Hematopoietic multipotent progenitor cell (in vitro differentiated cells): Measurements from ENCODE around the gene BSN. TPM values are rescaled to one million over a fixed set of nuclear protein-coding genes. Genes with fewer than 3 reads are reported as not detected.

ENCODE experiments used
- DNase-seq, 3 donors: peaks; one replicate each; pipeline ENCODE4 v3.0.0-alpha.2; 2011 to 2015; ENCODE audit warnings: low read depth in 2 of 3, low spot score in 2 of 3
- small RNA-seq: library from RNA; depleted of rRNA; stranded (forward); fragments of <200 nt; gene quantifications from one replicate; pipeline ENCODE3, GENCODE V24; 2012
- total RNA-seq: library from RNA; depleted of rRNA; stranded (reverse); fragments of >200 nt; gene quantifications from one replicate; pipeline ENCODE4 v1.2.3, GENCODE V29; 2012

The BSN gene
- total RNA-seq, 1 donor, result 0.27 TPM

DNA sequence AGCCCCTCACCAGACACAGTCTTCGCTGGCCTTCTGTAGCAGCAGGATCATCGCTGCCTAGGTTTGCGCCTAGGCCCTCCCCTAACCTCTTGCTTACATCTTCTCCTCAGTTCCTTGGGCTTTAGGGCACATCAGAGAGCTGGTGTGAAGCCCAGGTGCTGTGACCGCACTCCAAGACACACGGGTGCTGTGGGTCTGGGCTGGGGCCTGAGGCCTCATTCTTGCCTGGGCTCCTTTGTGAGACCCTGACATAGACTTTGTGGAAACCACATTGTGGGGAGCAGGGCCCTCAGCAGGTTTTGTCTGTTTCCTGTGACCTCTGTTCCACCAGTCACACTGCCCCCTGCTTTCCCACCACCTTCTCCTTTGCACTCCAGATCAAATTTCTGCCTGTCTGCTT, 157.2 kb downstream of the BSN start:
- DNase-seq, result peak in 2 of 3 donors; percentile 53 to 72

DNA sequence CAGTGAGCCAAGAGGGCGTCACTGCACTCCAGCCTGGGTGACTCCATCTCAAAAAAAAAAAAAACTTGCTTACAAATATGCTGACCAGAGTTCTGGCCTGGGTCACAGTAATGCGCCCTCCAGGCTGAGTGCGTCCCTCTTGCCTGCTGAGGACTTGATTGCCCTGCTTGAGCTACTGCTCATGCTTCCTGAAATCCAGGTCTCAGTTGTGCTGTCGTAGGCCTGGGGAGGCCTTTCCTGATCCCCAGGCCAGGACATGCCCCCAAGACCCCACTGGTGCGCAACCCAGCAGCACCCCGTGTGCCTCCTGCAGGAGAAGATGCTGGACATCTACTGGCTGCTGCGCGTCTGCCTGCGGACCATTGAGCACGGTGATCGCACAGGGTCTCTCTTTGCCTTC, 157.9 kb downstream of the BSN start:
- no peak for DNase-seq

DNA sequence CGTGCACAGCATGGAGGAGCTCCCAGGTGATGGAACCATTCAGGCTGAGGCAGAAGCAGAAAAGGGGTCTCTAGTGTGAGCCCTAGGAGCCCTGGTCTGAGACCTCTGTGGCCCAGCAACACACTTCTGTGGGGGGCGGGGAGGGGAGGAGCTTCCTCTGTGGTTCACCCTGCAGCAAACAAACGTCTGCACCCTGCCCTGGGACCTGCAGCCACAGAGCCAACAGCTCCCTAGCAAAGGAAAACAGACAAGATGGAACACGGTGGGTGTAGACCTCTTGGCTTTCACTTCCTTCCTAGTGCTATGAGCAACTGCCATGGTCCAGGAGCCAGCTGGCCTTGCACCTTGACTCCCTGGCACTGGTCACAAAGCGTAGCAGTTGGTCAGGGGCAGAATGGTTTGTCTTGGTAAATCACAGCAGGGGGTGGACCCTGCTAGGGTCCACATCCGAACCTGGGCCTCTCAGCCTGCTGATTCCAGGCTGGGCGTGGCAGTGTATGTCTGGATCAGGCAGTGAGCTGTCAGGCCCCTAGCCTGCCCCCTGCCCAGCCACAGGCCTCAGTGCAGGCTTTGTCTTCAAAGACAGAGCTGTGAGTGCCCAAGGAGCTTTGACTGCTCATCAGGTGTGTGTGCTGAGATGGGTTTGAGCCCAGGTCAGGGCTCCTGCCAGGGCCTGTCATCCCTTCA, 158.5 kb downstream of the BSN start:
- DNase-seq, result peak in 1 of 3 donors; percentile 19

DNA sequence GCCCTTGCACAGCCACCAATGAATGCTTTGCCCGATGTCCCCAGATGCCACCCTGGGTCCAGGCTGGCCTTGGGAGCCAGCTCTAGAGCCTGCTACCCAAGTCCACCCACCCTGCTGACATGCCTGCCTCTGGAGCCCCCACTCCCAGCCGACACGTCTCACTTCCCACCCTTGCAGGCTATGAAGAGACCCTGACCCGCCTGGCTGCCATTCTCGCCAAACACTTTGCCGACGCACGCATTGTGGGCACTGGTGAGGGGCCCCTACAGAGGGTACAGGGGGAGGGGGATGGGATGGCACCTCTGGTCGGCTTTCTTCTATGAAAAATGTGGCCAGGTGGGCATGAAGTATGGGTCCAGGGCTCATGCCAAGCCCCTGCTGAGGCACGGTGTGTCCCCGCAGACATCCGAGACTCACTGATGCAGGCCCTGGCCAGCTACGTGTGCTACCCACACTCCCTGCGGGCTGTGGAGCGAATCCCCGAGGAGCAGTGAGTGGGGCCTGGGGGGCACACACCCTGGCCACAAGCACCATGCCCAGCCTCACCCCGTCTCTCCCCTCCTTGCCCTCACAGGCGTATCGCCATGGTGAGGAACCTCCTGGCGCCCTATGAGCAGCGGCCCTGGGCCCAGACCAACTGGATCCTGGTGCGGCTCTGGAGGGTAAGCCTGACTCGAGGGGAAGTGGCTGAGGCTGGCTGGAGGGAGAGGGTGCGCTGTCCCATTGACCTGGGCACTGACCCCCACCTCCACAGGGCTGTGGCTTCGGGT, 159.2 kb downstream of the BSN start:
- no peak for DNase-seq

DNA sequence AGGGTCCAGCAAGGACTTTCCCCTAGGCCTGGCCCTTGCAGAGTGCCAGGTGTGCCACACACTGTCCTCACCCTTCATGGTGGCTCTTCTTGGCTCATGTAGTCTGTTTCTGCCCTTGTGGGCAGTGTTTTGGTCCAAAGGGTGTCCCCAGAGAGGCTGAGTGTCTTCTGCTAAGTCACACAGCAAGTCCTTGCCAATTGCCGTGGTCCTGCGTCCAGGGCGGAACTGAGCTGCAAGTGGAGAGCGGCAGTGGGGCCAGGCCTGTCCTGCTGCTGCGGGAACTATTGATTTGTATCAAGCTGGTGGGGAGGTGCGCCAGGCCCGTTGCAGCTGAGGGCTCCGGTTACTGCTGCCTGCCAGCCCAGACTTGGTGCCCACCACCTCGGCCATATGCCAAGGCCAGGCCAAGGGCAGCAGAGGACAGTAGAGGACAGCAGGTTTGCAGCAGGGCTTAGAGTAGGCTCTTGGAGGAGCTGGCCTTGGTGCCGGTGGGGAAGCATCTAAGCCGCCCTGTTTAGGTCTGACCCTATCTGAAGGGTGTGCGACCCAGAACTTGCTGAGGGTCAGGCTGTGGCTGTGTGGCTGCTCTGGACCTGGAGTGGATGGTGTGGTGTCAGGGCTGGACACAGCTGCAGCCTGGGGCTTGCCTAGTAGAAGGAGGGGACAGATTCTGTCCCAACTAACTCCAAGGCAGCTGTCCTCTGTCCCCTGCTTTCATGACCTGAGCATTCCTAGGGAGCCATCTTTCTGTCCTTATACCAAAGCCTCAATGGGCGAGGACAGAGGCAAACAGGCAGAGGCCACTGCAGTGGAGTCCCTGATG, 160.7 kb downstream of the BSN start:
- no peak for DNase-seq

DNA sequence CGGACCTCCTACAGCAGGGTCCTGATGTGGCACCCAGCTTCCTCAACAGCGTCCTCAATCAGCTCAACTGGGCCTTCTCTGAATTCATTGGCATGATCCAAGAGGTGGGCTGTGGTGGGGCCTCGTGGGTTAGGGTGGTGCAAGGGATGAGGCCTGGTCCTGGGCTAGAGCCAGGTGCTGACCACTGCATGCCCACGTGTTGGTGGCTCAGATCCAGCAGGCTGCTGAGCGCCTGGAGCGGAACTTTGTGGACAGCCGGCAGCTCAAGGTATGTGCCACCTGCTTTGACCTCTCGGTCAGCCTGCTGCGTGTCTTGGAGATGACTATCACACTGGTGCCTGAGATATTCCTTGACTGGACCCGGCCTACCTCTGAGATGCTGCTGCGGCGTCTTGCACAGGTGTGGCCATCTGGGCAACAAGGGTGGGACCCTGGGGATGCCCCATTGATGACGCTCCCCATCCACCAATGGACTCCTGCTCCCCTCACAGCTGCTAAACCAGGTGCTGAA, 161.4 kb downstream of the BSN start:
- no peak for DNase-seq

DNA sequence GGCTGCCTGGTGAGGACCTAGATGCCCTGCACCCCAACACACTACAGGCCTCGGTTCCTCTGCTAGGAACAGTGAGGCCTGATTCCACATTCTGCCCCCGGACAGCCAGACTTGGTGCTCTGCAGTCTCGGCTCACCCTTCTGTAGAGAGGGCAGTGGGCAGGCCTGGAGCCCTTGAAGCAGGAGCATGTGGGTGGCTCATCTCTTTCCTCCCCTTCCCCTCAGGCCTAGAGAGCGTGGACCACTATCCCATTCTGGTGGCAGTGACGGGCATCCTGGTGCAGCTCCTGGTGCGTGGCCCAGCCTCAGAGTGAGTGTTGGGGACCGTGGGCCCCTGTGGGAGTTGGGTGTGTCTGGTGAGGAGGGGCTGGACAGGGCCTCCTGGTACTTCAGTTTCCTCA, 161.9 kb downstream of the BSN start:
- DNase-seq, result no peak

DNA sequence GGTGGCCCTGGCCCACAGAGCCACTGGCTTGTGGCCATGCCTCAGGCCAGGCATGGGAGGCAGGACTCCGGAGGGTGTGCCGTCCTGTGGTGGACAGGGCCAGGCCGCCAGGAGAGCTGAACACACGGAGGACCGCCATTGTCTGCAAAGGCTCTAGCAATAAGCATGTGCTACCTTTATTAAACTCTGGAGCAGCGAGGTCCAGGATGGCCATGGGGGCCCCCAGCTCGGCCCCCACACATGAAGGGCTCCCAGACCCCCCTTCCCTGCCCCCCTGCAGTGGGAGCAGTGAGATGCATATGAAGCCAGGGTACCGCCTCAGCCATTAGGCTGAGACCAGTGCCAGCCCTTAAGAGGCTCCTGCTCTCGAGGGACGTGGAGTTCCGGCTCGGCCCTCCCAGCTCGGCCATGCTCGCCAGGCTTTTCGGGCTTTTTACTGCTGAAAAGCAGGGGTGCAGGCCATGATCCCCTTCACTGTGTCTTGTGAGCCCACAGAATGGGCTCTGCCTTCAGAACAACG, 162.5 kb downstream of the BSN start:
- no peak for DNase-seq

DNA sequence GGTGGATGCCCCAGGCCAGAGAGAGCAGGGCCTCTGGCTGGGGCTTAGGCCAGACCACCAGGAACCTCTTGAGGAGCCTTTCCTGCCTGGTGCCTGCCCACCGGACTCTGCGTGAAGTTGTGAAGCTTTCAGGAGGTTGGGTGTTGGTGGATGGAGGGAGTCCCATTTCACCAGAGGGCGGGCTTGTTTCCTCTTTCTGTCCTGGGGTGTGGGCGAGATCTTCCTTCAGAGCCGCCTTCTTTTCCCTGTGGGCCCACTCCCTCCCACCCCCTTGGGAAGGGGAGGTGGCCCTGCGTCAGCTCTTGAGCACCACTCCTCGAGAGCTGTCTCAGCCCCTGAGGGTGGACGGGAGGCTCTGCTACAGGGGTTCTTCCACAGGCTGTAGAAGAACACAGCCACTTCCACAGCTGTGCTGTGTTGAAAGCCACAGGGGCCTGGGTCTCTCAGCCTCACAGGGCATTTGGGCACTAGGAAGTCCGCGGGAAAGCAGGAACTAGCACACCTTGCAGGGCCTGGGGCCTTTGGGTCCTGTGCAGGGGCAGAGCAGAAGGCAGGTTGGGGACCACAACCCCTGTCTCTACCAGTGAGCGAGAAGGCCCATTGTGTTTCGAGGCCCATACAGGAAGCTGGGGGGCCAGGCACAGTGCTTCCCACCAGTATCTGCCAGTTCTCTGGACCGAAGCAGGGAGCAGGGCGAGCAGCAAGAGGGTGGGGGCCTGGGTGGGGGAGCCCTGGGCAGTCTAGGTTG, 163.1 kb downstream of the BSN start:
- DNase-seq, result no peak

DNA sequence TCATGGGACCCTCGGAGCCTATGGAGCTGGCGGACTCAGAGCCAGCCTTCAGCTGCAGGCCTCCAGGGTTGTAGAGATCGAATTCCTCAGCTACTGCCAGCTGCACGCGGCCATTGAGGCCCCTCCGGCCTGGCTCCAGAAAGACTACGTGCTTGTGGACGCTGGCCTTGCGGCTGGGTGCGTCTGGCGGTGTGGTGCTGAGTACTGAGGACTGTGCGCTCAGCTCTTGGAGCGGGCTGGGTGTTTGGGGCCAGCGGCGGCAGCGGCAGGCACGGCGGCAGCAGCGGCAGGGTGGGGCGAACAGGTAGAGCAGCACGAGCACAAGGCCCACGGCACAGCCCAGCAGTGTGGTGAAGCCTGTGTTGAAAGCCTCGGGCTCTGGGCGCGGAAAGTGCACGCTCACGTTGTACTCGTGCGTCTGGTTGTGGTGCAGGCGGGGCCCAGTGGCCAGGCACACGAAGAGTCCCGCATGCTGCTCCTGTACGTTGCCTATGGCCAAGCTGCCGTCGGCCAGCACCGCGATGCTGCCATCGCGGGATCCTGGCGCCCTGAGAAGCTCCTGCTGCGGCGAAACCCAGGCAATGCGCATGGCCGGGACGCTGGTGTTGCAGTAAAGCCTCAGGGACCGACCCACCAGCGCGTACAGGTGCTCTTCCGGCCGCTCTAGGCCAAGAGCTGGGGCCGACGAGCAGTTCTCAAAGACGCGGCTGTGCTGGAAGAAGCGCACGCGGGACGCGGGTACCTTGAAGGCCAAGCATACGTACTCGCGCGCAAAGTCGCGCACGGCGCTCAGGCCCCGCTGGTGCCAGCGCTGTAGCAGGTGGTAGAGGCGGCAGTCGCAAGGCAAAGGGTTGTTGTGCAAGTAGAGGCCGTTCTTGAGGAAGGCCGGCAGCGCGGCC, 163.9 kb downstream of the BSN start:
- DNase-seq, result no peak

DNA sequence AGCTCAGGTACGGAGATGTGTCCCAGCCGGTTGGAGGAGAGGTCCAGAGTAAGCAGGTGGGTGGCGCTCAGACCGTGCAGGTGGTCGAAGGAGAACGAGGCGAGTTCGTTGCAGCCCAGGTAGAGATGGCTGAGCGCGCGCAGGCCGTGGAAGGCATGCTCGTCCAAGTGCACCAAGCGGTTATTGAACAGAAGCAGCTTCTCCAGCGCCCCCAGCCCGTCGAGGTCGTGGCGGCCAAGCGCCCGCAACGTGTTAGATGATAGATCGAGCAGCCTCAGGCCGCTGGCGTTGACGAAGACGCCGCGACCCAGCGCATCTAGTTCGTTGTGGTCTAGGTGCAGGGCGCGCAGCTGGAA, 164.6 kb downstream of the BSN start:
- peak in 1 of 3 donors; percentile 21 for DNase-seq

DNA sequence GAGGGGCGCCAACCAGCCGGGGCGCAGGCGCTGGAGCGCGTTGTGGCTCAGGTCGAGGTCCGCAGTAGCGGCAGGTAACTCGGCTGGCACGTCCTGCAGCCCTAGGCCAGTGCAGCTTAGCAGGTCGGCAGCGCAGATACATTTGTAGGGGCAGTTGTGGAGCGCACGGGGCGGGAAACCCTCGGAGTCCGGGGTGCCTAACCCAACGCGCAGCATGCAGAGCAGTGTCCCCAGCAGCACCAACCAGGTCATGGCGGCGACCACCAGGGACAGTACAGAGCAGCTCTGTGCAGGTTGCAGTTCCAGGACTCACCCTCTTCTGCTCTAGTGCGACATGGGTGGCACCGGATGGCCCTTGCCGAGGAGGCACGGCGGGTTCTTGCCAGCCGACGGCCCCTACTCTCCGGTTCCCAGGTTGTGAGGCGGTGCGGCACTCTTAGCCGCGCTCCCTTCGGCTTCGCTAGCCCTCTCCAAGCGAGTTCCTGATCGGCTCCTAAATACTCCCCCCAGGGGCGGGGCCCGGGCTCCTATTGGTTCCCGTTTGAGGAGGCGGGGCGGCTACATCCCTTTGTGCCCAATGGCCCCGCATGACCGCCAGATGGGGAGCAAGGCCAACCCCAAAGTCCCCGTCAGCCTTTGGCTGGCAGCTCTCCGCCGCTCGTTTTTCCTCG, 165.1 kb downstream of the BSN start, which contains the start of gene AMIGO3:
AMIGO3 (minus strand) TSS at position 471 of the 671 bp plus-strand sequence; CDS start at position 252, 219 bp downstream.
- peak; percentile 78 to 94 (median 91) for DNase-seq

Small RNA genes within 50 kb of the gene (small RNA-seq; reads per million reads assigned to genes)
- gene AMIGO3, result not detected

Other genes with a start within 250 kb of the BSN start
- gene USP4, start 214.4 kb upstream of the BSN start, total RNA-seq, result 36.1 TPM
- gene GPX1, start 196.1 kb upstream of the BSN start, total RNA-seq, result 550 TPM
- gene RHOA, start 142.5 kb upstream of the BSN start, total RNA-seq, result 399 TPM
- 27.7 TPM for gene TCTA, start 142.1 kb upstream of the BSN start, total RNA-seq
- gene AMT, start 132.0 kb upstream of the BSN start, total RNA-seq, result 20.5 TPM
- 22.4 TPM for gene NICN1, start 125.2 kb upstream of the BSN start, total RNA-seq
- 18.3 TPM for gene DAG1, start 84.2 kb upstream of the BSN start, total RNA-seq
- 191 TPM for gene APEH, start 119.9 kb downstream of the BSN start, total RNA-seq
- gene MST1, start 135.0 kb downstream of the BSN start, total RNA-seq, result 6.7 TPM
- 37.4 TPM for gene RNF123, start 135.1 kb downstream of the BSN start, total RNA-seq
- 17.5 TPM for gene AMIGO3, start 165.2 kb downstream of the BSN start, total RNA-seq
- 24.0 TPM for gene GMPPB, start 169.5 kb downstream of the BSN start, total RNA-seq
- gene IP6K1, start 232.1 kb downstream of the BSN start, total RNA-seq, result 82.4 TPM
- 0.27 TPM for gene CDHR4, start 245.4 kb downstream of the BSN start, total RNA-seq
- gene INKA1, start 248.8 kb downstream of the BSN start, total RNA-seq, result 78.4 TPM